ENCODE results near the gene TMEM92. TPM values are rescaled to one million over a fixed set of nuclear protein-coding genes. Genes with fewer than 3 reads are reported as not detected.

TMEM92 gene
- total RNA-seq, 1 experiment from 2014 or later = 6.9 TPM

- no peak overlapping the region for H3K27ac ChIP-seq (ENCODE audit: low read length)
- intact Hi-C loops (cut with micrococcal nuclease) = no loop called here
- H3F3A ChIP-seq (ENCODE audit: low read length, unreplicated experiment) = no peaks in the 10 kb centered on the region
- H2AFZ ChIP-seq (ENCODE audit: low read length) = no peak overlapping the region
- H3K36me3 ChIP-seq (ENCODE audit: low read depth, low read length) = no peaks in the 10 kb centered on the region
- no peak overlapping the region for H3K4me2 ChIP-seq (ENCODE audit: low read length)
- ChIA-PET CTCF (no interaction called here), POLR2A (ENCODE audit: unreplicated experiment) (no interaction called here)
- TF ChIP-seq CTCF (conservative IDR thresholded peaks at IDR 0.05; ENCODE audit: low read depth, low read length) = no peak
- H4K20me1 ChIP-seq (ENCODE audit: low read length) = no peaks in the 10 kb centered on the region
- no TSS peak for BruUV-seq (replicated peaks)
- no peaks in the 10 kb centered on the region for H3K79me2 ChIP-seq (ENCODE audit: low read length)
- H3K27me3 ChIP-seq (ENCODE audit: low read length) = peaks cover 4% of the 10 kb centered on the region; the same call in 1 of the 2 replicates
- DNase-seq (no peak), ATAC-seq (no peak)
- no peaks in the 10 kb centered on the region for H3K4me1 ChIP-seq (ENCODE audit: insufficient read depth, low read length)
- no peak overlapping the region for H3K4me3 ChIP-seq (ENCODE audit: low read length)
- no peaks in the 10 kb centered on the region for H3K9me3 ChIP-seq (ENCODE audit: low read length)
- no peak overlapping the region for H3K9ac ChIP-seq (ENCODE audit: low read length)
- no peaks in the 10 kb centered on the region for H3K9me2 ChIP-seq (replicated peaks; ENCODE audit: low read length)
Observed at GRCh38 chr17:50248255-50248654, 26.0 kb upstream of the TMEM92 start.

- H3K27ac ChIP-seq (ENCODE audit: low read length) = no peak overlapping the region
- ChIA-PET POLR2A (ENCODE audit: unreplicated experiment) (interaction anchor here (0.6 kb wide), 1 partner anchor 22 kb away, joined by 5 read pairs; the partner anchor contains the start of gene TMEM92), CTCF (interaction anchor here (0.6 kb wide), 1 partner anchor 338 kb away, joined by 5 read pairs; no protein-coding TSS in a partner anchor)
- intact Hi-C loops (cut with micrococcal nuclease) = no loop called here
- no peaks in the 10 kb centered on the region for H3K9me3 ChIP-seq (ENCODE audit: low read length)
- no peak overlapping the region for H2AFZ ChIP-seq (ENCODE audit: low read length)
- peaks cover 4% of the 10 kb centered on the region; the same call in 1 of the 2 replicates for H3K27me3 ChIP-seq (ENCODE audit: low read length)
- H3K4me1 ChIP-seq (ENCODE audit: insufficient read depth, low read length) = no peaks in the 10 kb centered on the region
- no peaks in the 10 kb centered on the region for H3K79me2 ChIP-seq (ENCODE audit: low read length)
- H3F3A ChIP-seq (ENCODE audit: low read length, unreplicated experiment) = no peaks in the 10 kb centered on the region
- no peak overlapping the region for H3K9ac ChIP-seq (ENCODE audit: low read length)
- BruUV-seq (replicated peaks) = no TSS peak
- no peaks in the 10 kb centered on the region for H3K36me3 ChIP-seq (ENCODE audit: low read depth, low read length)
- no peak overlapping the region for H3K4me3 ChIP-seq (ENCODE audit: low read length)
- no peak overlapping the region for H3K4me2 ChIP-seq (ENCODE audit: low read length)
- ATAC-seq (no peak), DNase-seq (no peak)
- no peak for TF ChIP-seq EZH2phosphoT487 (IDR thresholded peaks at IDR 0.05; ENCODE audit: borderline replicate concordance, low read length)
- no peak for TF ChIP-seq EZH2 (IDR thresholded peaks at IDR 0.05; ENCODE audit: low read length, unreplicated experiment)
- no peak for TF ChIP-seq CTCF (conservative IDR thresholded peaks at IDR 0.05; ENCODE audit: low read depth, low read length)
- H3K9me2 ChIP-seq (replicated peaks; ENCODE audit: low read length) = no peaks in the 10 kb centered on the region
- H4K20me1 ChIP-seq (ENCODE audit: low read length) = no peaks in the 10 kb centered on the region
Observed at GRCh38 chr17:50252781-50253180, 21.5 kb upstream of the TMEM92 start.

- TF ChIP-seq CTCF (conservative IDR thresholded peaks at IDR 0.05; ENCODE audit: low read depth, low read length) (no peak), EZH2 (IDR thresholded peaks at IDR 0.05; ENCODE audit: low read length, unreplicated experiment) (no peak), EZH2phosphoT487 (IDR thresholded peaks at IDR 0.05; ENCODE audit: borderline replicate concordance, low read length) (no peak)
- POLR2A ChIA-PET (ENCODE audit: unreplicated experiment) = no interaction called here
Observed at GRCh38 chr17:50255766-50256635, 18.3 kb upstream of the TMEM92 start.

More at GRCh38 chr17:50255766-50256635, 18.3 kb upstream of the TMEM92 start:
- no peak for DNase-seq
- no peak overlapping the region for H3K4me2 ChIP-seq (ENCODE audit: low read length)
- no peaks in the 10 kb centered on the region for H3K9me3 ChIP-seq (ENCODE audit: low read length)
- H3K9ac ChIP-seq (ENCODE audit: low read length) = no peak overlapping the region
- no TSS peak for BruUV-seq (replicated peaks)
- peak; percentile 19; the same call in 1 of the 2 replicates for ATAC-seq
- no peaks in the 10 kb centered on the region for H3F3A ChIP-seq (ENCODE audit: low read length, unreplicated experiment)
- intact Hi-C loops (cut with micrococcal nuclease) = no loop called here
- H3K36me3 ChIP-seq (ENCODE audit: low read depth, low read length) = no peaks in the 10 kb centered on the region
- no peak overlapping the region for H3K4me3 ChIP-seq (ENCODE audit: low read length)
- no peaks in the 10 kb centered on the region for H3K79me2 ChIP-seq (ENCODE audit: low read length)
- H4K20me1 ChIP-seq (ENCODE audit: low read length) = no peaks in the 10 kb centered on the region
- no peak overlapping the region for H2AFZ ChIP-seq (ENCODE audit: low read length)
- no peaks in the 10 kb centered on the region for H3K4me1 ChIP-seq (ENCODE audit: insufficient read depth, low read length)
- CTCF ChIA-PET = interaction anchor here (0.7 kb wide), 1 partner anchor 14 kb away, joined by 3 read pairs; no protein-coding TSS in a partner anchor
- H3K27ac ChIP-seq (ENCODE audit: low read length) = no peak overlapping the region
- H3K9me2 ChIP-seq (replicated peaks; ENCODE audit: low read length) = no peaks in the 10 kb centered on the region
- no peaks in the 10 kb centered on the region for H3K27me3 ChIP-seq (ENCODE audit: low read length)
